ENCODE results near the gene ACOT11.

The ACOT11 gene

GRCh38 chr1:54652168-54652567, 104.1 kb downstream of the ACOT11 start:
- no peak for FAIRE-seq

GRCh38 chr1:54653036-54653435, 105.0 kb downstream of the ACOT11 start:
- FAIRE-seq, result no peak

GRCh38 chr1:54658164-54658913, 110.3 kb downstream of the ACOT11 start:
- FAIRE-seq, result no peak

Measured in islet of Langerhans (tissue), 1 donor.